Upper lobe of left lung (tissue), 6 donors: ENCODE results near the gene TSHZ1. TPM values are rescaled to one million over a fixed set of nuclear protein-coding genes. Genes with fewer than 3 reads are reported as not detected.

Source experiments
- ATAC-seq, 2 donors: fragments of 200-7000 bp; cut with Tn5 transposase; one replicate each; pipeline ENCODE4 v1.9.1; 2022; ENCODE audit warnings: mild to moderate bottlenecking in 2 of 2, moderate library complexity in 2 of 2; ENCODE audit not compliant: low FRiP score in 2 of 2
- DNase-seq, 2 donors: peaks; one replicate each; pipeline ENCODE4 v3.0.0-alpha.2; 2019 to 2020
- H3K27ac ChIP-seq, 4 donors: fragments of 200-600 bp; sonication (generic); one replicate each; pipeline ENCODE4 v1.5.1; 2016 to 2019
- H3K27me3 ChIP-seq, 4 donors: fragments of 200-600 bp; sonication (generic); one replicate each; pipeline ENCODE4 v1.5.1; 2017 to 2019
- H3K36me3 ChIP-seq, 4 donors: fragments of 200-600 bp; sonication (generic); one replicate each; pipeline ENCODE4 v1.5.1; 2016 to 2019
- H3K4me1 ChIP-seq, 4 donors: fragments of 200-600 bp; sonication (generic); one replicate each; pipeline ENCODE4 v1.5.1; 2018 to 2019
- H3K4me3 ChIP-seq, 4 donors: fragments of 200-600 bp; sonication (generic); one replicate each; pipeline ENCODE4 v1.5.1; 2017 to 2019; ENCODE audit warnings: mild to moderate bottlenecking in 2 of 4, moderate library complexity in 1 of 4
- H3K9me3 ChIP-seq, 4 donors: fragments of 200-600 bp; sonication (generic); one replicate each; pipeline ENCODE4 v1.5.1; 2018 to 2019
- EP300 ChIP-seq, 4 donors: sonication (generic); formaldehyde crosslinking; IDR thresholded peaks; one replicate each; pipeline ENCODE4 v1.5.1; 2017; ENCODE audit warnings: antibody characterized with exemption in 4 of 4, control low read depth in 2 of 4
- POLR2A ChIP-seq, 4 donors: fragments of 450-650 bp; IDR thresholded peaks; one replicate each; pipeline ENCODE4 v1.5.1; 2016 to 2017; ENCODE audit warnings: antibody characterized with exemption in 4 of 4, mild to moderate bottlenecking in 2 of 4
- POLR2AphosphoS5 ChIP-seq, 2 donors: sonication (generic); formaldehyde crosslinking; IDR thresholded peaks; one replicate each; pipeline ENCODE4 v1.5.1; 2017; ENCODE audit warnings: antibody characterized with exemption in 2 of 2
- WGBS, 2 donors: methylation state at CpG; one replicate each; pipeline ENCODE4 v1.1.5; 2017 to 2018; 5-methylcytosine and 5-hydroxymethylcytosine counted together
- total RNA-seq, 6 donors: library from RNA; depleted of rRNA in 4 of 6; stranded (reverse); fragments of >200 nt in 4 of 6; gene quantifications; one replicate each; pipeline versions ENCODE4 v1.1.0 to v1.2.1, GENCODE V29; 2016 to 2021
- TF ChIP-seq, protein P1 (sequence below), 6 experiments: fragments of 450-650 bp in 4 of 6; fragments of 200-600 bp in 2 of 6; sonication (generic) in 2 of 6; IDR thresholded peaks; one replicate each; pipeline ENCODE4 v1.5.1; 2016 to 2019; ENCODE audit warnings: antibody characterized with exemption in 6 of 6
- donor health status: DM: no; HTN: no; CAD: no; lungs with moderate emphysema.
- donor health status: DM: no; HTN: yes; CAD: no; lungs with severe emphysema.

Gene TSHZ1
- total RNA-seq, 6 donors from 2014 or later: 9.1 to 16.5 (median 14.3) TPM

DNA sequence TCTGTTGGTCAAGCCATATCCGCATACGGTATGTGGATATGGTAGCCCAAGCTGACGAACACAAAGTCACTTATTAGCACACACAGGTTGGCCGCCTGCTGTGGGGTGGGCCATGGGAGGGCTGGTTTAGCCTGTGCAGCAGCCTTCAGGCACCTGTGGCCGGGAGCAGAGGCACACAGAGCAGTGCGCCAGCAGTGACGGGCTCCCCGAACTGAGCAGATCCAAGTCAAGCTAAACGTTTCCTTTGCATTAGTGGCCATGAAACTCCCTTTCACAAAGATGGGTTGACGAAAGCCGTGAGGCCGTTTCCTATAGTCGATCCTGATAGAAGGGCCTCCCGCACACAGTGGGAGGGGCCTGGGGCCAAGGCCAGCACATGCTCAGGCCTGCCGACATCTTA lies 72.1 kb downstream of the TSHZ1 start:
- Histone ChIP-seq H3K4me1 (peaks cover 0 to 13% (median 5%) of the 10 kb centered on the region in 4 donors), H3K4me3 (no peak overlapping the region), H3K27ac (no peak overlapping the region), H3K27me3 (no peaks in the 10 kb centered on the region), H3K9me3 (no peaks in the 10 kb centered on the region), H3K36me3 (peaks cover 13 to 24% (median 22%) of the 10 kb centered on the region in 4 donors)
- DNase-seq: peak in 1 of 2 donors; percentile 42
- ATAC-seq: no peak
- 98% methylated on average over 8 to 15 of the region's 15 CpGs for WGBS, 2 donors
- TF ChIP-seq, protein P1, sequence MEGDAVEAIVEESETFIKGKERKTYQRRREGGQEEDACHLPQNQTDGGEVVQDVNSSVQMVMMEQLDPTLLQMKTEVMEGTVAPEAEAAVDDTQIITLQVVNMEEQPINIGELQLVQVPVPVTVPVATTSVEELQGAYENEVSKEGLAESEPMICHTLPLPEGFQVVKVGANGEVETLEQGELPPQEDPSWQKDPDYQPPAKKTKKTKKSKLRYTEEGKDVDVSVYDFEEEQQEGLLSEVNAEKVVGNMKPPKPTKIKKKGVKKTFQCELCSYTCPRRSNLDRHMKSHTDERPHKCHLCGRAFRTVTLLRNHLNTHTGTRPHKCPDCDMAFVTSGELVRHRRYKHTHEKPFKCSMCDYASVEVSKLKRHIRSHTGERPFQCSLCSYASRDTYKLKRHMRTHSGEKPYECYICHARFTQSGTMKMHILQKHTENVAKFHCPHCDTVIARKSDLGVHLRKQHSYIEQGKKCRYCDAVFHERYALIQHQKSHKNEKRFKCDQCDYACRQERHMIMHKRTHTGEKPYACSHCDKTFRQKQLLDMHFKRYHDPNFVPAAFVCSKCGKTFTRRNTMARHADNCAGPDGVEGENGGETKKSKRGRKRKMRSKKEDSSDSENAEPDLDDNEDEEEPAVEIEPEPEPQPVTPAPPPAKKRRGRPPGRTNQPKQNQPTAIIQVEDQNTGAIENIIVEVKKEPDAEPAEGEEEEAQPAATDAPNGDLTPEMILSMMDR (IDR thresholded peaks at IDR 0.05): no peak
- no peak for TF ChIP-seq EP300 (IDR thresholded peaks at IDR 0.05)
- TF ChIP-seq POLR2AphosphoS5 (IDR thresholded peaks at IDR 0.05): no peak
- no peak for TF ChIP-seq POLR2A (IDR thresholded peaks at IDR 0.05)

DNA sequence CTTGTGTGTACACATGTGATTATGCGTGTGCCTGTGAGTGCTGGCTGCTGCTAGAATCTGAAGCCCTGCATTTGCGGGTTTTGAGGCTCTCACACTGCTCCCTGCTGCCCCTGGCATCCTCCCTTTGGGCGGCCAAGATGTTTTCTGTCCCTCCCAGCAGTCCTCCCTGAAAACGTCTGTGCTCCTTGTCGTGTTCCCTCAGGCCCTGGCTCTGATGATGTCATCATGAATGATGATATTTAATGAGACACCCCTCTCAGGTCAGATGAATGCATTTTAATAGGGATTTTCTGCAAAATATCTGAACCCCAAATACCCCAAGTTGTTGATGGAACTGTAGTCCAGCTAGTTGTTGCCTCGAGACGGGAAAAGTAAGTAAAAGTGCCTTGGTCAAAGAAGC lies 73.1 kb downstream of the TSHZ1 start:
- TF ChIP-seq EP300 (IDR thresholded peaks at IDR 0.05) (no peak), POLR2A (IDR thresholded peaks at IDR 0.05) (no peak)
- TF ChIP-seq, protein P1 (IDR thresholded peaks at IDR 0.05): no peak
- Histone ChIP-seq H3K4me3 (no peak overlapping the region), H3K27ac (no peak overlapping the region), H3K9me3 (no peaks in the 10 kb centered on the region), H3K27me3 (no peaks in the 10 kb centered on the region), H3K4me1 (peaks cover 0 to 10% (median 3%) of the 10 kb centered on the region in 4 donors), H3K36me3 (peaks cover 13 to 34% (median 24%) of the 10 kb centered on the region in 4 donors)
- WGBS, 2 donors: 92 to 94% methylated on average over 7 of the region's 7 CpGs
- ATAC-seq (no peak), DNase-seq (no peak)

DNA sequence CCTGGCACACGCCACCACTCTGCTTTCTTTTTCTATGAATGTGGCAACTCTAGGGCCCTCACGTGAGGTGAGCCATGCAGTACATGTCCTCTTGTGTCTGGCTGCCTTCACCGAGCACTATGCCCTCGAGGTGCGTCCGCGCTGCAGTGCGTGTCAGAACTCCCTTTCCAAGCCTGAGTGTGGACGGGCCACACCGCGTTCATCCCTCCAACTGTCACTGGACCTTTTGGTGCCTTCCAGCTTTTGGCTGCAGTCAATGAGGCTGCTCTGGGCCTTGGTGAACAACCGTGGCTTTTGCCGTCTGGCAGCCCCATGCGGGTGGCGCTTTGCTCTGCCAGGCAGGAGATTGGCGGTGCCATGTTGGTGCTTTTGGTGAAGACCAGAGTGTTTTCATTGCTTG lies 74.0 kb downstream of the TSHZ1 start:
- Histone ChIP-seq H3K9me3 (no peaks in the 10 kb centered on the region), H3K4me1 (peaks cover 0 to 10% (median 3%) of the 10 kb centered on the region in 4 donors), H3K27me3 (no peaks in the 10 kb centered on the region), H3K27ac (no peak overlapping the region), H3K4me3 (no peak overlapping the region), H3K36me3 (peaks cover 13 to 34% (median 24%) of the 10 kb centered on the region in 4 donors)
- 98 to 100% methylated on average over 11 to 16 of the region's 16 CpGs for WGBS, 2 donors
- TF ChIP-seq POLR2AphosphoS5 (IDR thresholded peaks at IDR 0.05): no peak
- TF ChIP-seq, protein P1 (IDR thresholded peaks at IDR 0.05): no peak
- DNase-seq (peak in 1 of 2 donors; percentile 59), ATAC-seq (no peak)

DNA sequence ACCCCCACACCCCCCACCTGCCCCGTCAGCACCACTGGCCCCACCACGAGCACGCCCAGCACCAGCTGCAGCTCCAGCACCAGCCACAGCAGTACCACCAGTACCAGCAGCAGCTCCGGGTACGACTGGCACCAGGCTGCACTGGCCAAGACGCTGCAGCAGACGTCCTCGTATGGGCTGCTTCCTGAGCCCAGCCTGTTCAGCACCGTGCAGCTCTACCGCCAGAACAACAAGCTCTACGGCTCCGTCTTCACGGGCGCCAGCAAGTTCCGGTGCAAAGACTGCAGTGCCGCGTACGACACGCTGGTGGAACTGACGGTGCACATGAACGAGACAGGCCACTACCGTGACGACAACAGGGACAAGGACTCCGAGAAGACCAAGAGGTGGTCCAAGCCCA lies 75.3 kb downstream of the TSHZ1 start:
- WGBS, 2 donors: 97 to 100% methylated on average over 7 to 24 of the region's 24 CpGs
- TF ChIP-seq, protein P1 (IDR thresholded peaks at IDR 0.05): no peak
- TF ChIP-seq POLR2A (IDR thresholded peaks at IDR 0.05) (no peak), POLR2AphosphoS5 (IDR thresholded peaks at IDR 0.05) (no peak), EP300 (IDR thresholded peaks at IDR 0.05) (no peak)
- Histone ChIP-seq H3K36me3 (peaks cover 13 to 34% (median 24%) of the 10 kb centered on the region in 4 donors), H3K4me3 (no peak overlapping the region), H3K27ac (no peak overlapping the region), H3K9me3 (no peaks in the 10 kb centered on the region), H3K27me3 (no peaks in the 10 kb centered on the region), H3K4me1 (peaks cover 0 to 3% (median 0%) of the 10 kb centered on the region in 4 donors)
- DNase-seq: peak in 1 of 2 donors; percentile 54
- ATAC-seq: no peak

DNA sequence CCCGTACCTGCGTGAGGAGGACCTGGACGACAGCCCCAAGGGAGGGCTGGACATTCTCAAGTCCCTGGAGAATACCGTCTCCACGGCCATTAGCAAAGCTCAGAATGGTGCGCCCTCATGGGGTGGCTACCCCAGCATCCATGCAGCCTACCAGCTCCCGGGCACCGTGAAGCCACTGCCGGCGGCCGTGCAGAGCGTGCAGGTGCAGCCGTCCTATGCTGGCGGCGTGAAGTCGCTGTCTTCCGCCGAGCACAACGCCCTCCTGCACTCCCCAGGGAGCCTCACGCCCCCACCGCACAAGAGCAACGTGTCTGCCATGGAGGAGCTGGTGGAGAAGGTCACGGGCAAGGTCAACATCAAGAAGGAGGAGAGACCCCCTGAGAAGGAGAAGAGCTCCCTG lies 76.4 kb downstream of the TSHZ1 start:
- DNase-seq (peak in 1 of 2 donors; percentile 75), ATAC-seq (no peak)
- H3K4me1 ChIP-seq: no peaks in the 10 kb centered on the region
- H3K4me3 ChIP-seq: no peak overlapping the region
- no peak overlapping the region for H3K27ac ChIP-seq
- TF ChIP-seq EP300 (IDR thresholded peaks at IDR 0.05) (no peak), POLR2A (IDR thresholded peaks at IDR 0.05) (no peak), POLR2AphosphoS5 (IDR thresholded peaks at IDR 0.05) (no peak)
- TF ChIP-seq, protein P1 (IDR thresholded peaks at IDR 0.05): no peak
- no peaks in the 10 kb centered on the region for H3K27me3 ChIP-seq
- peaks cover 13 to 34% (median 24%) of the 10 kb centered on the region in 4 donors for H3K36me3 ChIP-seq
- 96 to 99% methylated on average over 9 to 23 of the region's 23 CpGs for WGBS, 2 donors
- H3K9me3 ChIP-seq: no peaks in the 10 kb centered on the region
